CD4-positive, CD25-positive, alpha-beta regulatory T cell (primary cell): ENCODE results near the gene ARHGAP20. TPM values are rescaled to one million over a fixed set of nuclear protein-coding genes. Genes with fewer than 3 reads are reported as not detected.

Source experiments
- ATAC-seq, 2 donors: fragments of 150-1000 bp; cut with Tn5 transposase; one replicate each; pipeline ENCODE4 v1.10.0; 2021; ENCODE audit warnings: low read depth in 2 of 2, moderate number of reproducible peaks in 2 of 2, moderate library complexity in 1 of 2
- DNase-seq, 3 donors: peaks; one replicate each; pipeline versions ENCODE4 v3.0.0 to v3.0.0-alpha.2; 2012 to 2022; ENCODE audit warnings: mixed read lengths in 1 of 3
- H3K27ac ChIP-seq: one replicate; pipeline ENCODE4 v1.7.0; 2013; ENCODE audit warnings: mild to moderate bottlenecking, low read length; ENCODE audit not compliant: insufficient read depth, poor library complexity, severe bottlenecking
- H3K27me3 ChIP-seq: one replicate; pipeline ENCODE4 v1.7.0; 2013; ENCODE audit warnings: low read length; ENCODE audit not compliant: control insufficient read depth, insufficient read depth
- H3K36me3 ChIP-seq: one replicate; pipeline ENCODE4 v1.7.0; 2013; ENCODE audit warnings: mild to moderate bottlenecking, low read length, moderate library complexity; ENCODE audit not compliant: control insufficient read depth, insufficient read depth
- H3K4me1 ChIP-seq: 2 replicates; pipeline ENCODE4 v1.7.0; 2013; ENCODE audit warnings: mild to moderate bottlenecking, low read length; ENCODE audit not compliant: insufficient read depth, control insufficient read depth, poor library complexity, severe bottlenecking
- H3K4me3 ChIP-seq: one replicate; pipeline ENCODE4 v1.7.0; 2013; ENCODE audit warnings: low read depth, mild to moderate bottlenecking, low read length, moderate library complexity
- H3K9me3 ChIP-seq, 2 experiments: 1 replicate in 1 of 2; 2 replicates in 1 of 2; pipeline ENCODE4 v1.7.0; 2013; ENCODE audit warnings: low read length in 2 of 2, mild to moderate bottlenecking in 1 of 2, moderate library complexity in 1 of 2; ENCODE audit not compliant: control insufficient read depth in 2 of 2
- H3K27ac Mint-ChIP-seq, 3 donors: one replicate each; pipeline ENCODE4 v1.8.0; 2020 to 2022; ENCODE audit warnings: mild to moderate bottlenecking in 3 of 3, mixed read lengths in 3 of 3, moderate library complexity in 2 of 3
- H3K27me3 Mint-ChIP-seq: one replicate; pipeline ENCODE4 v1.8.0; 2022; ENCODE audit warnings: mild to moderate bottlenecking, mixed read lengths
- H3K36me3 Mint-ChIP-seq: one replicate; pipeline ENCODE4 v1.8.0; 2020; ENCODE audit warnings: mixed read lengths
- H3K4me1 Mint-ChIP-seq, 4 donors: one replicate each; pipeline ENCODE4 v1.8.0; 2020 to 2022; ENCODE audit warnings: mixed read lengths in 4 of 4, mild to moderate bottlenecking in 1 of 4
- H3K4me3 Mint-ChIP-seq, 4 donors: one replicate each; pipeline ENCODE4 v1.8.0; 2020 to 2022; ENCODE audit warnings: mild to moderate bottlenecking in 4 of 4, mixed read lengths in 4 of 4, moderate library complexity in 3 of 4
- H3K9me3 Mint-ChIP-seq, 7 donors: one replicate each; pipeline ENCODE4 v1.8.0; 2020 to 2022; ENCODE audit warnings: mixed read lengths in 7 of 7, mild to moderate bottlenecking in 3 of 7, moderate library complexity in 2 of 7
- polyA plus RNA-seq, 4 donors: library from polyadenylated mRNA; unstranded; fragments of 300-500 nt; fragmentation: Illumina TruSeq; gene quantifications; one replicate each; pipeline ENCODE4 v1.2.3, GENCODE V29; 2021
- total RNA-seq: library from RNA; stranded (reverse); gene quantifications from one replicate; pipeline ENCODE4 v1.2.3, GENCODE V29; 2022

Gene ARHGAP20
- total and polyA plus RNA-seq, 5 donors from 2014 or later = not detected

- peaks cover 5% of the 10 kb centered on the region for H3K27me3 Mint-ChIP-seq
- H3K36me3 Mint-ChIP-seq = no peaks in the 10 kb centered on the region
Observed at GRCh38 chr11:110530900-110531741, 181.1 kb downstream of the ARHGAP20 start.

GRCh38 chr11:110529043-110529442, 183.2 kb downstream of the ARHGAP20 start:
- peaks cover 2% of the 10 kb centered on the region for H3K27me3 Mint-ChIP-seq
- Histone ChIP-seq H3K36me3 (no peaks in the 10 kb centered on the region), H3K4me1 (no peaks in the 10 kb centered on the region), H3K27ac (no peak overlapping the region), H3K27me3 (no peaks in the 10 kb centered on the region), H3K4me3 (no peak overlapping the region), H3K9me3 (no peaks in the 10 kb centered on the region)
- H3K4me3 Mint-ChIP-seq = no peak overlapping the region
- ATAC-seq (no peak), DNase-seq (peak in 1 of 3 donors; percentile 18)
- no peak overlapping the region for H3K27ac Mint-ChIP-seq
- H3K4me1 Mint-ChIP-seq = peaks cover 0 to 2% (median 0%) of the 10 kb centered on the region in 4 donors
- H3K36me3 Mint-ChIP-seq = no peaks in the 10 kb centered on the region
- peaks cover 0 to 16% (median 6%) of the 10 kb centered on the region in 7 donors for H3K9me3 Mint-ChIP-seq

More at GRCh38 chr11:110530900-110531741, 181.1 kb downstream of the ARHGAP20 start:
- DNase-seq = no peak
- Histone ChIP-seq H3K36me3 (no peaks in the 10 kb centered on the region), H3K4me1 (no peaks in the 10 kb centered on the region), H3K27me3 (no peaks in the 10 kb centered on the region), H3K4me3 (no peak overlapping the region), H3K9me3 (no peaks in the 10 kb centered on the region), H3K27ac (no peak overlapping the region)
- Mint-ChIP-seq H3K4me1 (peaks cover 0 to 2% (median 0%) of the 10 kb centered on the region in 4 donors), H3K9me3 (peaks cover 0 to 16% (median 6%) of the 10 kb centered on the region in 7 donors), H3K4me3 (no peak overlapping the region), H3K27ac (no peak overlapping the region)
- no peak for ATAC-seq

- ATAC-seq (no peak), DNase-seq (no peak)
- no peaks in the 10 kb centered on the region for H3K9me3 ChIP-seq
- no peaks in the 10 kb centered on the region for H3K36me3 ChIP-seq
- Mint-ChIP-seq H3K36me3 (no peaks in the 10 kb centered on the region), H3K4me1 (peaks cover 0 to 7% (median 0%) of the 10 kb centered on the region in 4 donors), H3K27me3 (no peaks in the 10 kb centered on the region), H3K4me3 (no peak overlapping the region), H3K27ac (no peak overlapping the region), H3K9me3 (peaks cover 0 to 16% (median 7%) of the 10 kb centered on the region in 7 donors)
- no peak overlapping the region for H3K27ac ChIP-seq
- no peaks in the 10 kb centered on the region for H3K4me1 ChIP-seq
- no peak overlapping the region for H3K4me3 ChIP-seq
- no peaks in the 10 kb centered on the region for H3K27me3 ChIP-seq
Observed at GRCh38 chr11:110527146-110527545, 185.1 kb downstream of the ARHGAP20 start.
